SW480 (cell line): Measurements from ENCODE around the gene THEMIS.
A peak's percentile ranks its signal among the peaks of the same experiment; 100 is the strongest.
"Not testable (repeated sequence)": the region's sequence is repeated elsewhere in the genome, so short reads cannot be mapped to it uniquely, and the experiment has no call there.

Source experiments
- DNase-seq: peaks from one replicate; pipeline ENCODE4 v3.0.0-alpha.2; 2016; ENCODE audit warnings: low spot score

Gene THEMIS

DNA sequence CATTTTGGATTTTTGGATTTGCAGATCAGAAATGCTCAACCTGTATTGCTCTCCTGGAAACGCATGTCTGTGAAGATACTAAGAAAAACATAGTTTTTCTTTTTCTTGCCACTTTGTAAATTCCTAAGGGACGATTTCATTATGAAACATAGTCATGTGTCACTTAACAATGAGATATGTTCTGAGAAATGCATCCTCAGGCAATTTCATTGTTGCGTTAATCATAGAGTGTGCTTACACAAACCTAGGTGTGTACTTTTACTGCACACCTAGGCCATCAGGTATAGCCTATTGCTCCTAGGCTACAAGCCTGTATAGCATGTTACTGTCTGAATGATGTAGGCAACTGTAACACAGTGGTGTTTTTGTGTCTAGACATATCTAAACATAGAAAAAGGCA is 13.4 kb upstream of the THEMIS start:
- no peak for DNase-seq

DNA sequence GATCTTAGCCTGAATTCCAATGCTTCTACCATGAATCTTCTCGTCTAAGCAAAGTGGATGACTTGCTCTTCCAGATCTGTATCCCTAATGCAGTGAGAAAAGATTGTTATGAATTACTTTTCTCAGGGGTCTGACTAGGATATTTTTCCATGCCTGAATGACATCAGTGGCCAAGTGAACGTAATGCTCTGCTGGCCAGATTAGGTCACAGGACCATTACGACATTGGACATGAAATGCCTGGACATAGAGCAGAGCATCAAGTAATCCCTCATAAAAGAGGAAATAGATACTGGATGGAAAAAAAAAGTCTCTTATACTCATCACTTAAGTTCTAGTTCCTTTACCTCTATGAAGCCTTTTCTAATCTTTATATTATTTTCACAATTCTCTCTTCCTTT is 12.1 kb upstream of the THEMIS start:
- DNase-seq, result no peak

GRCh38 chr6:127907960-127908640 is 7.2 kb upstream of the THEMIS start:
- DNase-seq, result no peak

DNA sequence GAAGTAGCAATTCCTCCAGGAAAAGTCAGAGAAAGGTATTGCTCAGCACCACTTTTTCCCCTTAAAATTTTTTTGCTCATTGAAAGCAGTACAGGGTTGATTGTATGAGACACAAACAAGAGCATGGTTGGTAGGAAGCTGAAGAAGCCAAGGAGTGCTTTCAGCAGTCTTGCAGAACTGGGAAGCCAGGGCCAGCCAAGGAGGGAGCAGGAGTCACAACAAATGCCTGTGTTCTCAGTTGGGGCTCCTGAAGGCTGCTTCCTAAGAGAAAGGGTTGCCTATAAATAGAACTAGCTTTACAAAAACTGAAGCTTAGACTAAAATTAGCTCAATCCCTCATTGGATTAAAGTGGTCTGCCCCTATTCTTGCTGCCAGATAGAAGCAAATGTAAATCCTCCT is 3.3 kb upstream of the THEMIS start:
- DNase-seq, result no peak

DNA sequence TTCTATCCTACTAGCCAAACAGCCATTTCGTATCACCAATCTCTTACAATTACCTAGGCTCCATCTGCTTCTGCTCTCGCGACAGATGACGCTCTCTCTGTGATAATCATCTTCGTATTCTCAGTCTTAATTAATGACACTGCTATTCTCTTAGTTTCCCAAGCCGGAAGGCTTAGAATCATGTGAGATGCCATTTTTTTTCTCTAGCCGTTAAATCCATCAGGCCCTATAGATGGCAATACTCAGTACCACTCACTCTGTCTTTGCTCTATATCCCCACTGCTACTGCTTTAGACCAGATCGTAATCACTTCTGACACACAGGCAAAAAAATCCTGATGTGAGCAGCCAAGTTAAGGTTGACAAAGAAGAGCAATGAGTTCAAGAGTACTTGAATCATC is 2.1 kb upstream of the THEMIS start:
- DNase-seq, result no peak

DNA sequence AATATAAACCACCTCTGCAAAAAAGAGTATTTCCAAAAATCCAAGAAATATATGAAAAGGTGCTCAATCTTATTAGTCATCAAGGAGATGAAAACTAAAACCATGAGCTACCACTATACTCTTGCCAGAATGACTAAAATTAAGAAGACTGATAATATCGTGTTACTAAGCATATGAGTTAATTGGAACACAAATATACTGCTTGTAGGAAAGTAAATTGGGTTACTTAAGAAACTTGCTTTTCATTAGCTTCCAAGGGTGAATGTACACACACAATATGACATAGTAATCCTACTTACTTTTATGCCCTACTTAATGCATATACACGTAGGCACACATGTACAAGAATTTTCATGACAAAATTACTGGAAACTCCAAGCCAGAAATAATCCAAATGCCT is 3.4 kb downstream of the THEMIS start:
- no peak for DNase-seq

- DNase-seq, result no peak
Measured at GRCh38 chr6:127894051-127894450, 6.8 kb downstream of the THEMIS start.

DNA sequence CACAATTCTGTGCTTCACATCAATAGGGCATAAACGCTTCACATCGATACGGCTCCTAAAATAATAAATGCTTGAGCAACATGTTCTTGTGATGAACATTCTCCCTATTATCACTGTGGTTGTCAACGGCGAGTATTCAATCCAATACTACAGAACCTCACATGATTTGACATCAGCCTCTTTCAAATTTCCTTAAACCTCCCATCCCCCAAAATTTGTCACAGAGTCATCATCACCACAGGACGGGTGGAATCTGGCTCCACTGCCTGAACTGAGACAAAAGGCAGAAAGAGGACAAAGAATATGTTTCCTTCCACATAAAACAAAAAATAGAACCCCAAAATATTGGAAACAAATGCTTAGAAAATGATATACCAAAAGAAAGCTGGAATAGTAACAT is 7.3 kb downstream of the THEMIS start:
- no peak for DNase-seq

GRCh38 chr6:127891731-127892326 is 9.0 kb downstream of the THEMIS start:
- DNase-seq, result no peak

DNA sequence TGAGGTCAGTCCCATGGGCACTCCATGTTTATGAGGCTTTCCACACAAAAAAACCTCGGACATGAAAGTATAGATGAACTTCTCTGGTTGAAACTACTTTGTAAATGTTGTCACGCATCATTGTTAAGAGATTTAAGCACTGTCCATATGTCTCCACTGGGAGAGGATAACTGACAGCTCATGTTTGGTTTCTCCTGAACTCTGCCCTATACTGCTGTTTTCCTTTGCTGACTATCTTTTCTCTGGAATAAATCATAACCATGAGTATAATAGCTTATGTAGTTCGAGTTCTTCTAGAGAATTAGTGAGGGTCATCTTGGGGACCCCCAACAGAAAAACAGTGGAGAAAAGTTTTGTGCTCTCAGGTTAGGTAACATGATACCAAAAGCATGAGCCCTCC is 14.3 kb downstream of the THEMIS start:
- DNase-seq, result no peak

GRCh38 chr6:127884134-127884533 is 16.7 kb downstream of the THEMIS start:
- no peak for DNase-seq

- DNase-seq, result not testable (repeated sequence)
Measured at GRCh38 chr6:127881949-127882348, 18.9 kb downstream of the THEMIS start.

- peak; percentile 27 for DNase-seq
Measured at GRCh38 chr6:127880429-127880828, 20.4 kb downstream of the THEMIS start.

DNA sequence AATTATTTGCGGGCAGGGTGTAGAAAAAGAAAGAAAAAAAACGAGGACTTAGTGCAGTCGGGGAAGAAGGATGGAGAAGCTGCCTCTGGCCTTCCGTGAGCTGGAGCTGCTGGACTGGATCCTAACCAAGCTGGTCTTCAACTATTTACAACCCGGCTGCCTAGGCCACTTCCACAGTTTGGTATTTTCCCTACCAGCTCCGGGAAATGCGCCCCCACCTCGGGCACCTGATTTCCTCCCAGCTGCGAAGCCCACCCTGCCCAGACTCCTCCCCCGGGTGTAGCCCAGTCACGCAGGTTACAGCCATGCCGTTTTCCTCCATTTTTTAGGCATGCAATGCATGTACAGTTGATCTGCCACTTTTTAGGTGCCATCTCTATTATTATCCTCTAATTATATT is 21.2 kb downstream of the THEMIS start:
- DNase-seq, result peak; percentile 21

GRCh38 chr6:127878115-127878514 is 22.7 kb downstream of the THEMIS start:
- DNase-seq, result no peak

GRCh38 chr6:127877231-127877630 is 23.6 kb downstream of the THEMIS start:
- no peak for DNase-seq

DNA sequence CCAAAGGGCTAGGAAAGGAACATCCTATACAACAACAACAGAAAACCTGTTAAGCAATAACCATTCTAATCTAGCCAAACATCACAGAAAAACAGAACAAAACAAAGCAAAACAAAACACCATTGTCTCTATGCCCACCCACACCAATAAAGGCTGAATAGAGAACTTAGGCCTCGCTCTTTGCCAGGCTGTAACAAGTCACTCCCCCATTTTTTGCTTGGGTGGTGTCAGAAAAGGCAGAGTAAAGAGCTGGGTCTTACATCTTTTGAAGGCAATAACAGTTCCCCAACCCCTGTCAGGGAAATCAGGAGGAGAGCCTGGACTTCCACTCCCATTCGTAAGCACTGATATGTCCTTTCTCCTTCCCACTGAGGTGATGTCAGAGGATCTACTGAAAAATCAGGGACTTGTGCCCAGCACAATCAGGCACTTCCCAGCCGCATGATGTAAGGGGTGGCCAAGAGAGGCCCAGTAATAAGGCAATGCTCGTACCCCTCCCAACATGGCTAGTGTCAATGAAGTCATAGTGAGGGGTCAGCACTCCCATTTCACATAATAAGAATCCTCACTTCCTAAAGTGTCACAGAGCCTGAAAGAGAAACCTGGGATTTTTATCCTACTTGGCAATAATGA is 31.0 kb downstream of the THEMIS start:
- no peak for DNase-seq

DNA sequence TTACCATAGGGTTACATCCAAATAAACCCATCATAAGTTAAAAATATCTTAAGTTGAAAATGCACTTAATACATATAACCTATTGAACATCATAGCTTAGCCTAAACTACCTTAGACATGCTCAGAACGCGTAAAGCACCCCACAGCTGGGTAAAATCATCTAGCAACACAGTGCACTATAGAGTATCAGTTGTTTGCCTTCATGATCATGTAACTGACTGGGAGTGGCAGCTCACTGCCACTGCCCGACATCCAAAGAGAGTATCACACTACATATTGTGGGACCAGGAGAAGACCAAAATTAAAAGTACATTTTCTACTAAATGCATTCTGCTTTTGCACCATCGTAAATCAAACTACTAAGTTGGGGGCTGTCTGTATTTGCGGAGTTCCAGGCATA is 31.7 kb downstream of the THEMIS start:
- no peak for DNase-seq

- DNase-seq, result no peak
Measured at GRCh38 chr6:127868338-127868737, 32.5 kb downstream of the THEMIS start.

DNA sequence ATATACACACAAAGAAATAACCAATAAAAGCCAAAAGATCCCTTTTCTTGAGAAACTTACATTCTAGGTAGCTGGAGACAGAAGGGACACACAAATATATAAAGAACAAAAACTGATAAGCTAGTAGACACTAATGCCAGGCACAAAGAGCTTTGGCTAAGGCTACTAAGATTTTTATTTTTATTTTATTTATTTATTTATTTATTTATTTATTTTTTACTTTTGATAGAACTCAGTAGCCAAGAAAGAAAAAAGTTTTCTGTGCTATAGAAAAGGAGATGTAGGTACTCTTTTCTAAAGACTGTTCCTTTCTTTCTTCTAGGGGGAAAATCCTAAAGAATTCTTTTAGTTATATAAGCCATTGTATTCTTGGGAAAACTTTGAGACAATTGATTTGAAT is 34.1 kb downstream of the THEMIS start:
- no peak for DNase-seq

GRCh38 chr6:127865108-127865507 is 35.8 kb downstream of the THEMIS start:
- no peak for DNase-seq

DNA sequence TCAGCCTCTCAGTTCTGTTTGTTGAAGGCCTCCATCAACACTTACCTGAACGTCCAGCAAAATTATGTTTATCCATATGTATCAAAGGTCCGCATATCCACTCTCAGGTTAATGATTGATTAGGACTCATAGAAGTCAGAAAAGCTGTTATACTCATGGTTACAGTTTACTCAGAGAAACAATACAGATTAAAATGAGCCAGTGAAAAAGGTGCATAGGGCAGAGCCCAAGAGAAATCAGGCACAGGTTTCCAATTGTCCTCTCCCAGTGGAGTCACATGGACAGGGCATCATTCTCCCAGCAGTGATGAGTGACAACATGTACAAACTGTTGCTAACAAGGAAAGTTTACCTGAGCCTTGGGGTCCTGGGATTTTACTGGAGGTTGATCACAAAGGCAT is 36.2 kb downstream of the THEMIS start:
- no peak for DNase-seq

DNA sequence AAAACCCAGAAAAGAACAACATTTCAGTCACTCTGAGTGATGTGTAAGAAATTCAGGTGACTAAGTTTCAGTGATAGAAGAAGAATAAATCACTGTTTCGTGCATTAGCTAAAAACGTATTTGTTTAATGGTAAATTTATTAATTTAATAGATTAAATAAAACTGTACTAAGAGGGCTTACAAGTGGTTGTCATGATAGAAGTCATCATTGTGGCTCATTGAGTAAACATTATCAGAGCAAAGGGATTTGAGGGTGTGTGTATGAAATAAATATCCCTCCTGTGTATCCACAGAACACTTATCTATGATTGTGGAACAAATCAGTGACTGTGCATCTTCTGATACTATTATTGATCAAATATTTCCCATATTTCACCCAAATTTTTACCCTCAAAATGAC is 40.1 kb downstream of the THEMIS start:
- DNase-seq, result no peak

DNA sequence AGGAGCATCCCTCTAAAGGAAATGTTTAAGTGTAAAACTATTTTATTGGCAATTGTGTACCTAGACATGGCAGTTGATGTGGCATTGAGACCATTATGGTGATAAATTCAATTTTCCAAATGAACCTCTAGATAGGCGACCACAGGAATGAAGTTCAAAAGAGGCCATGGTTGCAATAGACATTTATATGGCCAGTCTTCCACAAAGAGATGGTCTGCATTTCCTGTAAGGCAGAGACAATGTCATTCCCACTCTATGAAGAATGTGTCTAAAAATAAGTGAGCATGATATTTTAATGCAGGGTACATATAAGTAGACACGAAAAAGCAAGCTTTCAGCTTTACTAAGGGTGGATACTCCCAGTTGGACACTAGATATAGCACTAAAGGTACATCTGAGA is 40.9 kb downstream of the THEMIS start:
- no peak for DNase-seq
